ENCODE results near the gene VAPB.
A peak's percentile ranks its signal among the peaks of the same experiment; 100 is the strongest.

VAPB gene

GRCh38 chr20:58448958-58449357 is 59.9 kb downstream of the VAPB start:
- no peak for TF ChIP-seq Cebpa-rat (IDR thresholded peaks at IDR 0.05)
- H3K36me3 ChIP-seq: peaks cover 68 to 98% (median 80%) of the 10 kb centered on the region in 11 experiments
- no peak overlapping the region for H3K4me2 ChIP-seq

GRCh38 chr20:58449681-58450221 is 60.7 kb downstream of the VAPB start:
- Histone ChIP-seq H3K4me3 (no peak overlapping the region), H3K9me3 (replicated peaks in 1 of 11) (peaks cover 16 to 33% (median 26%) of the 10 kb centered on the region in 11 experiments), H3K27ac (no peak overlapping the region), H3K4me2 (no peak overlapping the region), H3K9ac (no peak overlapping the region), H4K20me1 (peaks cover 14 to 49% (median 39%) of the 10 kb centered on the region in 11 experiments; a peak in 18 of 22 replicates), H3K27me3 (no peaks in the 10 kb centered on the region), H3K36me3 (peaks cover 65 to 96% (median 75%) of the 10 kb centered on the region in 11 experiments), H3K4me1 (peaks cover 0 to 33% (median 14%) of the 10 kb centered on the region in 10 experiments; a peak in 17 of 20 replicates)
- TF ChIP-seq Cebpa-rat (IDR thresholded peaks at IDR 0.05): no peak

More at GRCh38 chr20:58448958-58449357, 59.9 kb downstream of the VAPB start:
- no peaks in the 10 kb centered on the region for H3K27me3 ChIP-seq
- peaks cover 0 to 41% (median 22%) of the 10 kb centered on the region in 10 experiments; a peak in 17 of 20 replicates for H3K4me1 ChIP-seq
- H3K9ac ChIP-seq: no peak overlapping the region
- H3K4me3 ChIP-seq: no peak overlapping the region
- peaks cover 8 to 25% (median 19%) of the 10 kb centered on the region in 11 experiments for H3K9me3 ChIP-seq (replicated peaks in 1 of 11)
- H3K27ac ChIP-seq: no peak overlapping the region
- peaks cover 16 to 56% (median 46%) of the 10 kb centered on the region in 11 experiments; a peak in 19 of 22 replicates for H4K20me1 ChIP-seq

- no peak overlapping the region for H3K4me3 ChIP-seq
- peaks cover 21 to 38% (median 30%) of the 10 kb centered on the region in 11 experiments for H3K9me3 ChIP-seq (replicated peaks in 1 of 11)
- H3K27me3 ChIP-seq: no peaks in the 10 kb centered on the region
- no peak overlapping the region for H3K27ac ChIP-seq
- H3K9ac ChIP-seq: no peak overlapping the region
- H3K4me1 ChIP-seq: peaks cover 0 to 28% (median 9%) of the 10 kb centered on the region in 10 experiments; a peak in 13 of 20 replicates
- H3K36me3 ChIP-seq: peaks cover 64 to 95% (median 73%) of the 10 kb centered on the region in 11 experiments
- no peak overlapping the region for H3K4me2 ChIP-seq
- peaks cover 9 to 44% (median 34%) of the 10 kb centered on the region in 11 experiments; a peak in 18 of 22 replicates for H4K20me1 ChIP-seq
- no peak for TF ChIP-seq Cebpa-rat (IDR thresholded peaks at IDR 0.05)
These were observed 61.2 kb downstream of the VAPB start for GRCh38 chr20:58450254-58450653.

GRCh38 chr20:58452667-58453255 is 63.7 kb downstream of the VAPB start:
- Histone ChIP-seq H3K9me3 (replicated peaks in 1 of 11) (peaks cover 23 to 42% (median 33%) of the 10 kb centered on the region in 11 experiments), H3K9ac (no peak overlapping the region), H3K4me1 (peaks cover 2 to 17% (median 12%) of the 10 kb centered on the region in 10 experiments), H3K27ac (no peak overlapping the region), H3K27me3 (no peaks in the 10 kb centered on the region), H4K20me1 (peaks cover 0 to 31% (median 20%) of the 10 kb centered on the region in 11 experiments; a peak in 18 of 22 replicates), H3K4me3 (no peak overlapping the region), H3K36me3 (peaks cover 45 to 72% (median 58%) of the 10 kb centered on the region in 11 experiments), H3K4me2 (no peak overlapping the region)
- TF ChIP-seq Cebpa-rat (IDR thresholded peaks at IDR 0.05): no peak

GRCh38 chr20:58453391-58453790 is 64.4 kb downstream of the VAPB start:
- H3K27ac ChIP-seq: no peak overlapping the region
- no peak overlapping the region for H3K4me3 ChIP-seq
- peaks cover 0 to 31% (median 16%) of the 10 kb centered on the region in 11 experiments; a peak in 17 of 22 replicates for H4K20me1 ChIP-seq
- peaks cover 23 to 42% (median 33%) of the 10 kb centered on the region in 11 experiments for H3K9me3 ChIP-seq (replicated peaks in 1 of 11)
- H3K36me3 ChIP-seq: peaks cover 41 to 66% (median 54%) of the 10 kb centered on the region in 11 experiments
- no peak overlapping the region for H3K9ac ChIP-seq
- no peak overlapping the region for H3K4me2 ChIP-seq
- H3K27me3 ChIP-seq: no peaks in the 10 kb centered on the region
- TF ChIP-seq Cebpa-rat (IDR thresholded peaks at IDR 0.05): no peak
- peaks cover 8 to 20% (median 17%) of the 10 kb centered on the region in 10 experiments for H3K4me1 ChIP-seq

GRCh38 chr20:58454460-58454859 is 65.4 kb downstream of the VAPB start:
- Histone ChIP-seq H4K20me1 (peaks cover 2 to 37% (median 24%) of the 10 kb centered on the region in 11 experiments; a peak in 21 of 22 replicates), H3K4me1 (peaks cover 19 to 31% (median 27%) of the 10 kb centered on the region in 10 experiments), H3K4me3 (no peak overlapping the region; a peak in 1 of 20 replicates), H3K27me3 (no peaks in the 10 kb centered on the region), H3K36me3 (peaks cover 31 to 55% (median 45%) of the 10 kb centered on the region in 11 experiments), H3K9me3 (replicated peaks in 1 of 11) (peaks cover 23 to 42% (median 33%) of the 10 kb centered on the region in 11 experiments), H3K9ac (no peak overlapping the region), H3K4me2 (no peak overlapping the region), H3K27ac (no peak overlapping the region)
- no peak for TF ChIP-seq Cebpa-rat (IDR thresholded peaks at IDR 0.05)

- no peak for TF ChIP-seq Cebpa-rat (IDR thresholded peaks at IDR 0.05)
- Histone ChIP-seq H3K4me3 (no peak overlapping the region), H3K4me2 (peak overlapping the region in 10 of 11 experiments; percentile 24 to 90 (median 80); a peak in 16 of 22 replicates), H3K9me3 (replicated peaks in 1 of 11) (peaks cover 23 to 34% (median 30%) of the 10 kb centered on the region in 11 experiments), H3K4me1 (peaks cover 23 to 43% (median 41%) of the 10 kb centered on the region in 10 experiments), H3K27me3 (no peaks in the 10 kb centered on the region), H3K36me3 (peaks cover 7 to 28% (median 23%) of the 10 kb centered on the region in 11 experiments; a peak in 19 of 22 replicates), H3K27ac (no peak overlapping the region), H4K20me1 (peaks cover 5 to 43% (median 30%) of the 10 kb centered on the region in 11 experiments; a peak in 20 of 22 replicates), H3K9ac (no peak overlapping the region)
These were observed 68.2 kb downstream of the VAPB start for GRCh38 chr20:58457083-58457695.

GRCh38 chr20:58458342-58459057 is 69.5 kb downstream of the VAPB start:
- no peak for TF ChIP-seq Cebpa-rat (IDR thresholded peaks at IDR 0.05)
- H3K27me3 ChIP-seq: no peaks in the 10 kb centered on the region
- H3K9me3 ChIP-seq (replicated peaks in 1 of 11): peaks cover 18 to 35% (median 31%) of the 10 kb centered on the region in 11 experiments
- no peak overlapping the region for H3K9ac ChIP-seq
- H3K4me2 ChIP-seq: peak overlapping the region; percentile 53 to 90 (median 81)
- no peak overlapping the region for H3K4me3 ChIP-seq
- peaks cover 5 to 43% (median 30%) of the 10 kb centered on the region in 11 experiments; a peak in 20 of 22 replicates for H4K20me1 ChIP-seq
- H3K27ac ChIP-seq: peak overlapping the region in 1 of 11 experiments; percentile 43; a peak in 1 of 22 replicates
- peaks cover 0 to 17% (median 11%) of the 10 kb centered on the region in 11 experiments; a peak in 16 of 22 replicates for H3K36me3 ChIP-seq
- peaks cover 23 to 43% (median 41%) of the 10 kb centered on the region in 10 experiments for H3K4me1 ChIP-seq
